Dedifferentiated amniotic fluid mesenchymal stem cell (primary cell): Measurements from ENCODE around the gene YEATS4.
A peak's percentile ranks its signal among the peaks of the same experiment; 100 is the strongest.

ENCODE experiments used
- DNase-seq: peaks from one replicate; pipeline ENCODE4 v3.0.0-alpha.2; 2016; ENCODE audit errors: extremely low spot score

Gene YEATS4

GRCh38 chr12:69342421-69342820, 17.1 kb upstream of the YEATS4 start:
- DNase-seq: no peak

GRCh38 chr12:69343357-69343756, 16.2 kb upstream of the YEATS4 start:
- no peak for DNase-seq

GRCh38 chr12:69343885-69344612, 15.5 kb upstream of the YEATS4 start:
- no peak for DNase-seq

- DNase-seq: no peak
These were observed 14.5 kb upstream of the YEATS4 start for GRCh38 chr12:69345077-69345476.

GRCh38 chr12:69345742-69346141, 13.8 kb upstream of the YEATS4 start:
- DNase-seq: no peak

GRCh38 chr12:69348162-69348938, 11.2 kb upstream of the YEATS4 start, which contains the start of gene LYZ:
TSS of gene LYZ (plus strand) at chr12:69348381. CDS start at chr12:69348409, 28 bp downstream.
- no peak for DNase-seq

GRCh38 chr12:69350002-69350626, 9.4 kb upstream of the YEATS4 start:
- no peak for DNase-seq

GRCh38 chr12:69350777-69351176, 8.8 kb upstream of the YEATS4 start:
- DNase-seq: no peak

GRCh38 chr12:69351462-69352236, 7.9 kb upstream of the YEATS4 start:
- DNase-seq: no peak

GRCh38 chr12:69352904-69353303, 6.6 kb upstream of the YEATS4 start:
- DNase-seq: no peak

GRCh38 chr12:69354172-69354555, 5.4 kb upstream of the YEATS4 start:
- DNase-seq: no peak

- DNase-seq: no peak
These were observed 4.9 kb upstream of the YEATS4 start for GRCh38 chr12:69354556-69355187.

- DNase-seq: no peak
These were observed 4.0 kb upstream of the YEATS4 start for GRCh38 chr12:69355363-69356028.

GRCh38 chr12:69360348-69360672, 767 bp downstream of the YEATS4 start:
- DNase-seq: no peak

- no peak for DNase-seq
These were observed 7.3 kb downstream of the YEATS4 start for GRCh38 chr12:69366796-69367195.

- DNase-seq: no peak
These were observed 8.6 kb downstream of the YEATS4 start for GRCh38 chr12:69368171-69368570.

- no peak for DNase-seq
These were observed 23.5 kb downstream of the YEATS4 start for GRCh38 chr12:69383074-69383473.

GRCh38 chr12:69385038-69385437, 25.5 kb downstream of the YEATS4 start:
- no peak for DNase-seq

- DNase-seq: no peak
These were observed 27.4 kb downstream of the YEATS4 start for GRCh38 chr12:69386921-69387320.

- DNase-seq: peak; percentile 65
These were observed 28.8 kb downstream of the YEATS4 start for GRCh38 chr12:69388371-69388770.

- DNase-seq: no peak
These were observed 30.3 kb downstream of the YEATS4 start for GRCh38 chr12:69389831-69390230.
